ENCODE measurements around the gene FBXW8. TPM values are rescaled to one million over a fixed set of nuclear protein-coding genes. Genes with fewer than 3 reads are reported as not detected.

The FBXW8 gene
- total and polyA plus RNA-seq, 4 donors: 3.9 to 20.3 (median 12.5) TPM

GRCh38 chr12:117019866-117020265 lies 109.1 kb downstream of the FBXW8 start:
- no peaks in the 10 kb centered on the region for H3K4me1 ChIP-seq (ENCODE audit: control insufficient read depth in 5 of 5, insufficient read depth in 5 of 5, low read length in 5 of 5)
- DNase-seq (no peak), ATAC-seq (ENCODE audit: insufficient read depth, low FRiP score) (no peak)
- no peak overlapping the region for H3K27ac ChIP-seq (ENCODE audit: low read depth in 1 of 2, low read length in 1 of 2)
- H3K4me3 ChIP-seq: no peak overlapping the region
- peaks cover 0 to 5% (median 1%) of the 10 kb centered on the region in 4 donors for H3K9me3 ChIP-seq (ENCODE audit: control insufficient read depth in 4 of 4, insufficient read depth in 3 of 4, low read length in 3 of 4)
- H3K36me3 ChIP-seq (ENCODE audit: control insufficient read depth in 4 of 4, insufficient read depth in 4 of 4, low read length in 4 of 4): peaks cover 9 to 21% (median 14%) of the 10 kb centered on the region in 4 donors
- H3K27me3 ChIP-seq (ENCODE audit: control insufficient read depth in 3 of 3, insufficient read depth in 3 of 3, low read length in 2 of 3): no peaks in the 10 kb centered on the region
- H3K9ac ChIP-seq (ENCODE audit: insufficient read depth in 1 of 2, low read length in 2 of 2): no peak overlapping the region
- TF ChIP-seq CTCF (IDR thresholded peaks at IDR 0.05; ENCODE audit: control extremely low read depth, extremely low read depth): no peak
- 97 to 98% methylated on average over 12 of the region's 12 CpGs for WGBS, 2 donors

GRCh38 chr12:117020536-117021220 lies 109.9 kb downstream of the FBXW8 start:
- H3K4me3 ChIP-seq: no peak overlapping the region
- no peak for TF ChIP-seq CTCF (IDR thresholded peaks at IDR 0.05; ENCODE audit: control extremely low read depth, extremely low read depth)
- peaks cover 0 to 2% (median 0%) of the 10 kb centered on the region in 4 donors for H3K9me3 ChIP-seq (ENCODE audit: control insufficient read depth in 4 of 4, insufficient read depth in 3 of 4, low read length in 3 of 4)
- no peaks in the 10 kb centered on the region for H3K27me3 ChIP-seq (ENCODE audit: control insufficient read depth in 3 of 3, insufficient read depth in 3 of 3, low read length in 2 of 3)
- no peak overlapping the region for H3K27ac ChIP-seq (ENCODE audit: low read depth in 1 of 2, low read length in 1 of 2)
- no peak overlapping the region for H3K9ac ChIP-seq (ENCODE audit: insufficient read depth in 1 of 2, low read length in 2 of 2)
- 70 to 77% methylated on average over 12 of the region's 12 CpGs for WGBS, 2 donors
- peaks cover 0 to 1% (median 0%) of the 10 kb centered on the region in 5 donors for H3K4me1 ChIP-seq (ENCODE audit: control insufficient read depth in 5 of 5, insufficient read depth in 5 of 5, low read length in 5 of 5)
- DNase-seq (no peak), ATAC-seq (ENCODE audit: insufficient read depth, low FRiP score) (peak; percentile 24)
- H3K36me3 ChIP-seq (ENCODE audit: control insufficient read depth in 4 of 4, insufficient read depth in 4 of 4, low read length in 4 of 4): peaks cover 3 to 22% (median 11%) of the 10 kb centered on the region in 4 donors

GRCh38 chr12:117022465-117022864 lies 111.7 kb downstream of the FBXW8 start:
- peaks cover 0 to 31% (median 14%) of the 10 kb centered on the region in 4 donors for H3K36me3 ChIP-seq (ENCODE audit: control insufficient read depth in 4 of 4, insufficient read depth in 4 of 4, low read length in 4 of 4)
- no peak for TF ChIP-seq CTCF (IDR thresholded peaks at IDR 0.05; ENCODE audit: control extremely low read depth, extremely low read depth)
- no peaks in the 10 kb centered on the region for H3K27me3 ChIP-seq (ENCODE audit: control insufficient read depth in 3 of 3, insufficient read depth in 3 of 3, low read length in 2 of 3)
- no peak overlapping the region for H3K4me3 ChIP-seq
- ATAC-seq (ENCODE audit: insufficient read depth, low FRiP score) (no peak), DNase-seq (no peak)
- peaks cover 0 to 4% (median 0%) of the 10 kb centered on the region in 5 donors for H3K4me1 ChIP-seq (ENCODE audit: control insufficient read depth in 5 of 5, insufficient read depth in 5 of 5, low read length in 5 of 5)
- WGBS, 2 donors: 86 to 91% methylated on average over 6 of the region's 6 CpGs
- H3K9ac ChIP-seq (ENCODE audit: insufficient read depth in 1 of 2, low read length in 2 of 2): no peak overlapping the region
- peaks cover 0 to 2% (median 0%) of the 10 kb centered on the region in 4 donors for H3K9me3 ChIP-seq (ENCODE audit: control insufficient read depth in 4 of 4, insufficient read depth in 3 of 4, low read length in 3 of 4)
- no peak overlapping the region for H3K27ac ChIP-seq (ENCODE audit: low read depth in 1 of 2, low read length in 1 of 2)

Measured in lung (tissue), 12 donors.